ENCODE measurements around the gene CATSPERB. TPM values are rescaled to one million over a fixed set of nuclear protein-coding genes. Genes with fewer than 3 reads are reported as not detected.
"Not testable (repeated sequence)": the region's sequence is repeated elsewhere in the genome, so short reads cannot be mapped to it uniquely, and the experiment has no call there.

The CATSPERB gene
- total RNA-seq, 4 donors from 2014 or later, result 1.8 to 12.1 (median 3.4) TPM

- intact Hi-C loops (cut with DNase I), result no loop called here
- H3K4me3 ChIP-seq (replicated peaks in 1 of 3), result no peak overlapping the region
- H3K36me3 ChIP-seq, result no peaks in the 10 kb centered on the region
- no peaks in the 10 kb centered on the region for H3K9me3 ChIP-seq
- no peak overlapping the region for H3K27ac ChIP-seq
- H3K27me3 ChIP-seq, result no peaks in the 10 kb centered on the region
- no peak for TF ChIP-seq POLR2A (IDR thresholded peaks at IDR 0.05)
- TF ChIP-seq, protein P1, sequence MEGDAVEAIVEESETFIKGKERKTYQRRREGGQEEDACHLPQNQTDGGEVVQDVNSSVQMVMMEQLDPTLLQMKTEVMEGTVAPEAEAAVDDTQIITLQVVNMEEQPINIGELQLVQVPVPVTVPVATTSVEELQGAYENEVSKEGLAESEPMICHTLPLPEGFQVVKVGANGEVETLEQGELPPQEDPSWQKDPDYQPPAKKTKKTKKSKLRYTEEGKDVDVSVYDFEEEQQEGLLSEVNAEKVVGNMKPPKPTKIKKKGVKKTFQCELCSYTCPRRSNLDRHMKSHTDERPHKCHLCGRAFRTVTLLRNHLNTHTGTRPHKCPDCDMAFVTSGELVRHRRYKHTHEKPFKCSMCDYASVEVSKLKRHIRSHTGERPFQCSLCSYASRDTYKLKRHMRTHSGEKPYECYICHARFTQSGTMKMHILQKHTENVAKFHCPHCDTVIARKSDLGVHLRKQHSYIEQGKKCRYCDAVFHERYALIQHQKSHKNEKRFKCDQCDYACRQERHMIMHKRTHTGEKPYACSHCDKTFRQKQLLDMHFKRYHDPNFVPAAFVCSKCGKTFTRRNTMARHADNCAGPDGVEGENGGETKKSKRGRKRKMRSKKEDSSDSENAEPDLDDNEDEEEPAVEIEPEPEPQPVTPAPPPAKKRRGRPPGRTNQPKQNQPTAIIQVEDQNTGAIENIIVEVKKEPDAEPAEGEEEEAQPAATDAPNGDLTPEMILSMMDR (IDR thresholded peaks at IDR 0.05), result no peak
- DNase-seq, result no peak
- peaks cover 0 to 3% of the 10 kb centered on the region in 2 donors for H3K4me1 ChIP-seq
Measured at GRCh38 chr14:91573528-91573893, 158.4 kb downstream of the CATSPERB start.

DNA sequence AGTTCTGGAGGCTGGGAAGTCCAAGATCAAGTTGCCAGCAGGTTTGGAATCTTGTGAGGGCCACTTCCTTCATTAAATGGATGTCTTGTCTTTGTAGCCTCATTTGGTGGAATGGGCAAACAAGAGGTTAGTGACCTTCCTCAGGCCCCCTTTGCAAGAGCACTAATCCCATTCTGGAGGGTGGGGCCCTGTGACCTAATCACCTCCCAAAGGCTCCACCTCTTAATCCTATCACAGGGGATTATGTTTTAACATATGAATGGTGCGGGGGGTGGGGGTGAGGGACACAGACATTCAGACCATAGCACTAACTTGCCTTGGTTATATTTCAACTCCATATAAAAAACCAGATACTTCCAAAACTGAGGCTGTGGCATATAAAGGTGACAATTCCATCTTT, 161.9 kb downstream of the CATSPERB start:
- TF ChIP-seq, protein P1 (IDR thresholded peaks at IDR 0.05), result no peak
- no peak for TF ChIP-seq POLR2A (IDR thresholded peaks at IDR 0.05)
- intact Hi-C loops (cut with DNase I), result no loop called here
- WGBS, 2 donors, result 61 to 77% methylated on average over 1 of the region's 1 CpG
- Histone ChIP-seq H3K27ac (no peak overlapping the region), H3K27me3 (no peaks in the 10 kb centered on the region), H3K36me3 (no peaks in the 10 kb centered on the region), H3K4me3 (replicated peaks in 1 of 3) (no peak overlapping the region), H3K4me1 (peaks cover 0 to 3% of the 10 kb centered on the region in 2 donors), H3K9me3 (no peaks in the 10 kb centered on the region)
- no peak for DNase-seq

- intact Hi-C loops (cut with DNase I), result no loop called here
- Histone ChIP-seq H3K36me3 (no peaks in the 10 kb centered on the region), H3K4me1 (no peaks in the 10 kb centered on the region), H3K9me3 (no peaks in the 10 kb centered on the region), H3K27me3 (no peaks in the 10 kb centered on the region), H3K4me3 (replicated peaks in 1 of 3) (no peak overlapping the region), H3K27ac (no peak overlapping the region)
- no peak for DNase-seq
- TF ChIP-seq, protein P1 (IDR thresholded peaks at IDR 0.05), result no peak
- TF ChIP-seq POLR2A (IDR thresholded peaks at IDR 0.05), result no peak
Measured at GRCh38 chr14:91569301-91569700, 162.6 kb downstream of the CATSPERB start.

DNA sequence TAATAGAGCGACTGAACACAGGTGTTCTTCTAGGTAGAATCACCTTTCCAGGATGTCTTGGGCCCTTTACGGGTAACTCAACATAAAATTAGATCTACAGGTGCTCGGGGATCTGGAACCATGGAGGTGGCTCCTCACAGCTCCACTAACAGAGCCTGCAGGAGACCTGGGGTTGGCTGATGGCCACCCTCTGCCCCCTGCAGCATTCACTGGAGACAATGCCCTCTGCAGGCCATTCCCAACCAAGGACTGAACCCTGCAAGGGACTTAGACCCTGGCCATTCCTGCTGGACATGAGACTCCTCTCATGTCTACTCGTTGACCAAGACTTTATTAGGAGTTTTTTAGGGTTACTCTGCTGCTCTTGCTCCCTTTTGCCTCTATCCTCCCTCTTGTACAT, 163.3 kb downstream of the CATSPERB start:
- no peaks in the 10 kb centered on the region for H3K4me1 ChIP-seq
- intact Hi-C loops (cut with DNase I), result no loop called here
- H3K4me3 ChIP-seq (replicated peaks in 1 of 3), result no peak overlapping the region
- H3K9me3 ChIP-seq, result no peaks in the 10 kb centered on the region
- no peak for DNase-seq
- TF ChIP-seq, protein P1 (IDR thresholded peaks at IDR 0.05), result no peak
- TF ChIP-seq POLR2A (IDR thresholded peaks at IDR 0.05), result no peak
- H3K27me3 ChIP-seq, result no peaks in the 10 kb centered on the region
- 91 to 93% methylated on average over 3 to 4 of the region's 4 CpGs for WGBS, 2 donors
- H3K36me3 ChIP-seq, result no peaks in the 10 kb centered on the region
- no peak overlapping the region for H3K27ac ChIP-seq

GRCh38 chr14:91567827-91568226, 164.1 kb downstream of the CATSPERB start:
- H3K27ac ChIP-seq; H3K4me1 ChIP-seq; H3K4me3 ChIP-seq (replicated peaks in 1 of 3); intact Hi-C loops (cut with DNase I); DNase-seq; H3K9me3 ChIP-seq; H3K27me3 ChIP-seq; H3K36me3 ChIP-seq: not testable (repeated sequence)
- WGBS, 2 donors, result 75 to 81% methylated on average over 4 of the region's 4 CpGs

GRCh38 chr14:91555531-91555930, 176.4 kb downstream of the CATSPERB start:
- Histone ChIP-seq H3K4me3 (replicated peaks in 1 of 3) (no peak overlapping the region), H3K27me3 (no peaks in the 10 kb centered on the region), H3K4me1 (no peaks in the 10 kb centered on the region), H3K36me3 (no peaks in the 10 kb centered on the region), H3K9me3 (no peaks in the 10 kb centered on the region), H3K27ac (no peak overlapping the region)
- intact Hi-C loops (cut with DNase I), result no loop called here
- DNase-seq, result no peak
- WGBS, 2 donors, result 77 to 79% methylated on average over 2 of the region's 2 CpGs
- no peak for TF ChIP-seq POLR2A (IDR thresholded peaks at IDR 0.05)
- TF ChIP-seq, protein P1 (IDR thresholded peaks at IDR 0.05), result no peak

Data from thyroid gland (tissue), 4 donors.